Brain microvascular endothelial cell (primary cell): ENCODE measurements around the gene ZNF506.
A peak's percentile ranks its signal among the peaks of the same experiment; 100 is the strongest.
"Not testable (repeated sequence)": the region's sequence is repeated elsewhere in the genome, so short reads cannot be mapped to it uniquely, and the experiment has no call there.

Source experiments
- DNase-seq: peaks from one replicate; pipeline ENCODE4 v3.0.0-alpha.2; 2020
- H3K27ac ChIP-seq: fragments of 250-450 bp; sonication (Bioruptor Pico); 2 replicates; pipeline ENCODE4 v1.5.1; 2020; ENCODE audit warnings: mild to moderate bottlenecking, moderate library complexity
- H3K27me3 ChIP-seq: fragments of 250-450 bp; sonication (Bioruptor Pico); replicated peaks from 2 replicates; pipeline ENCODE4 v1.5.1; 2020; ENCODE audit warnings: mild to moderate bottlenecking
- H3K36me3 ChIP-seq: fragments of 250-450 bp; sonication (Bioruptor Pico); replicated peaks from 2 replicates; pipeline ENCODE4 v1.5.1; 2020; ENCODE audit warnings: mild to moderate bottlenecking
- H3K4me3 ChIP-seq: 2 replicates; pipeline ENCODE4 v1.5.1; 2011; ENCODE audit warnings: low read depth, mild to moderate bottlenecking, control low read depth, low read length, moderate library complexity
- CTCF ChIP-seq: IDR thresholded peaks from 2 replicates; pipeline ENCODE4 v1.5.1; 2011; ENCODE audit warnings: low read depth, mild to moderate bottlenecking, moderate library complexity, low read length, control low read depth, inconsistent platforms; ENCODE audit errors: missing control alignments
- in situ Hi-C: cut with HindIII; loops from 2 replicates; pipeline ENCODE4 v1.10.0; 2017; ENCODE audit warnings: low sequenced_read_pairs, low pct_ligation_motif_present

Gene ZNF506

GRCh38 chr19:19820774-19821320 is 703 bp downstream of the ZNF506 start:
- in situ Hi-C loops = no loop called here
- Histone ChIP-seq H3K27me3 (no peaks in the 10 kb centered on the region), H3K27ac (peak overlapping the region; percentile 96), H3K36me3 (no peaks in the 10 kb centered on the region), H3K4me3 (peak overlapping the region; percentile 86)
- no peak for TF ChIP-seq CTCF
- DNase-seq = peak; percentile 3

- TF ChIP-seq CTCF = no peak
- Histone ChIP-seq H3K27ac (no peak overlapping the region), H3K36me3 (peaks cover 2% of the 10 kb centered on the region), H3K27me3 (no peaks in the 10 kb centered on the region), H3K4me3 (no peak overlapping the region)
- in situ Hi-C loops = no loop called here
- DNase-seq = no peak
Measured at GRCh38 chr19:19817357-19817756, 4.2 kb downstream of the ZNF506 start.

GRCh38 chr19:19816679-19817078 is 4.9 kb downstream of the ZNF506 start:
- H3K27me3 ChIP-seq = no peaks in the 10 kb centered on the region
- in situ Hi-C loops = no loop called here
- no peak for DNase-seq
- TF ChIP-seq CTCF = no peak
- H3K36me3 ChIP-seq = peaks cover 2% of the 10 kb centered on the region
- no peak overlapping the region for H3K27ac ChIP-seq
- H3K4me3 ChIP-seq = no peak overlapping the region

GRCh38 chr19:19811999-19812398 is 9.6 kb downstream of the ZNF506 start:
- H3K4me3 ChIP-seq, H3K27me3 ChIP-seq, H3K36me3 ChIP-seq, H3K27ac ChIP-seq, in situ Hi-C loops: not testable (repeated sequence)
- DNase-seq = peak; percentile 1

- no peak for TF ChIP-seq CTCF
- Histone ChIP-seq H3K27ac (no peak overlapping the region), H3K4me3 (no peak overlapping the region), H3K27me3 (no peaks in the 10 kb centered on the region), H3K36me3 (peaks cover 2% of the 10 kb centered on the region)
- in situ Hi-C loops = no loop called here
- no peak for DNase-seq
Measured at GRCh38 chr19:19805480-19805879, 16.1 kb downstream of the ZNF506 start.

- Histone ChIP-seq H3K4me3 (no peak overlapping the region), H3K27ac (no peak overlapping the region), H3K27me3 (no peaks in the 10 kb centered on the region), H3K36me3 (peaks cover 36% of the 10 kb centered on the region)
- no peak for DNase-seq
- no peak for TF ChIP-seq CTCF
- in situ Hi-C loops = no loop called here
Measured at GRCh38 chr19:19788015-19788414, 33.5 kb downstream of the ZNF506 start.

GRCh38 chr19:19785476-19785875 is 36.1 kb downstream of the ZNF506 start:
- in situ Hi-C loops, H3K4me3 ChIP-seq, DNase-seq, H3K27me3 ChIP-seq, H3K27ac ChIP-seq: not testable (repeated sequence)
- H3K36me3 ChIP-seq = peaks cover 24% of the 10 kb centered on the region
